ENCODE data around the gene CREB1. TPM values are rescaled to one million over a fixed set of nuclear protein-coding genes. Genes with fewer than 3 reads are reported as not detected.
A peak's percentile ranks its signal among the peaks of the same experiment; 100 is the strongest.
"Not testable (repeated sequence)": the region's sequence is repeated elsewhere in the genome, so short reads cannot be mapped to it uniquely, and the experiment has no call there.

Gene CREB1
- total RNA-seq, 1 donor from 2014 or later: 65.4 TPM

GRCh38 chr2:207617011-207617671 lies 87.4 kb downstream of the CREB1 start:
- no peak for DNase-seq (ENCODE audit: low spot score)

DNA sequence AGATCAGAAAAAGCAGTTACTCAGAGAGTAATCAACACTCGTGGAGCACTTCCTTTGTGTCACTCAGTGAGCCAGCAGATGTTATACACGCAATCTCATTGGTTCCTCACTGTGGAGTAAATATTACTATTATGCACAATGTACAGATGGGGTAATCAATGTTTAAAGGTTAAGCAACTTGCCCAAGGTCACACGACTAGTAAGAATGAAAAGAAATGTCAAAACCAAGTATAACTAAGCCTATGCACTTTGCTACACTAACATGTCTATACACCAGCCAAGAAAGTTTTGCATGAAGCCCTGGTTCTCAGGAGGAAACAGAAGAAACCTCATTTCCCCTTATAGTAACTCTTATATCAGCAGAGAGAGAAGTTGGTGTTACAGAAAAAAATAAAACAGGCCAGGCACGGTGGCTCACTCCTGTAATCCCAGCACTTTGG lies 90.0 kb downstream of the CREB1 start:
- no peak for DNase-seq (ENCODE audit: low spot score)

- no peak for DNase-seq (ENCODE audit: low spot score)
Observed at GRCh38 chr2:207621501-207622039, 91.8 kb downstream of the CREB1 start.

DNA sequence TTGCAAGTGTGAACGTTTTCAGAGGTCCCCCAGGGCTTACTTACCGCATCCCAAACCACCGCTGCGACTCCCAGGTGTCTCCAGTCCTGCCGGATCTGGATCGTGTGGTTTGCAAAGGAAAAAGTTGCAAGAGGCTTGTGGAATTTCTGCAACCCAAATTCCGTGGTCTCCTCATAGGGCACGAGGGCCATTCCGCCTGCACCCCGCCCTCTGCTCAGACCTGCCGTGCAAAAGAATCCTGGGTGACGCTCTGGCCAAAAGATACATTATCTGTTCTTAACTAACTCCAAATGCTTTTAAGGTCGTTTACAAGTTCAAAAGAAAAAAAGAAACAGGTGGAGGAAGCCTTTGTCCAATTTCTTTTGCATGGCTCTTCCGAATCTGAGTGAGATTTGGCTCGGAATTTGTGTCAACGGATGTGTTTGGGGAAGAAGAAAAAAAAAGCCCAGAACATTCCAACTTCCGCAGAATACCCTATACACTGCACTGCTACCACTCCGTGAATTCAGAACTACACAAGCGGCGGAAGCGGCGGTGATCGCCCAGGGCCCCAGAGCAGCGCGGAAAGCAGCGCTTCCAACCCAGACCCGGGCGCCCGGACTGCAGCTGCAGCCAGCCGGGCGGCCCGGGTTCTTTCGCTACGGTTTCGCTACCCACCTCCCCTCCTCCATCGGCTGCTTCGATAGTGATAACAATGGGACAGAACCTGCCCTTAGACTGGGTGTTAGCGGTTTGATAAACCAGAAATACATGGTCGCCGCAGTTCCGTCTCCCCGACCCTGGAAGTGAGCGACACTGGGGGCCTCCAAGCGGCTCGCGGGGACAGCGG lies 94.6 kb downstream of the CREB1 start:
- DNase-seq (ENCODE audit: low spot score): peak; percentile 71

GRCh38 chr2:207625014-207625907 lies 95.5 kb downstream of the CREB1 start, which contains the start of gene METTL21A:
METTL21A (minus strand) TSS chr2:207625394; CDS start chr2:207624375, 1,019 bp downstream.
- peak; percentile 91 for DNase-seq (ENCODE audit: low spot score)

DNA sequence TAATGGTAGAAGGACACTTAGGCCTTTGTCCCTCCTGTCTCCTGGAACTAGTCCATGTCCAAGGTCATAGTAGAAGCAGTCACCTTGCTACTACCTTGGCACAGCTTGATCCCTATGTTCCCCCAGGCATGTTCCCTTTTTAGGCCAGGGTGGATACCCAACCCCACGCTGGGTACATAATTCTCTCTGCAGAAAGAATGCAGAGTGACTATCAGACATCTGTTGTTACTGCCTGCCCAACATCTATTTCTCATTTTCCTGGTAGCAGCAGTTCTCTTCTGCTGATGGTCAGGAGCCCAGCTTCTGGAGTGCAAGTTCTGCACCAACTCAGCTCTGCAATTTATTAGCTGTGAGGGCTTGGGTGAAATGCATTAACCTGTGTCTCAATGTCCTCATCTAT lies 99.8 kb downstream of the CREB1 start:
- no peak for DNase-seq (ENCODE audit: low spot score)

DNA sequence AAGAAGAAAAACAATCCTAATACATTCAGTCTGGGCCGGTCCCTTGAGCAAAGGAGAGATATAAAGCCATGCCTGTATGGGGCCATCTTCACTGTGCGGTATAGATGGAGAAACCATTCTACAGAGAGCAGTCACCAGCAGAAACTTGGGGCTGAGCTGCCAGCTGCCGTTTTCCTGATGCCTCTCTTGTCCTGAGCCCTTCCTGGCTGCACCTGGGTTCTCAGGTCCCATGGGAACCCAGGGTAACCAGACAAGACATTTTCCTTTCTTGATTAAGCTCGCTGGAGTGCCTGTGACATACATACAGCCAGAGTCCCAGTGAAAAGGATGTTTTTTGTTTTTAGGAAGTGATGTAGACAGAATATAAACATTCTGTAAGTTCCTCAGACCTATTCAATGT lies 100.7 kb downstream of the CREB1 start:
- DNase-seq (ENCODE audit: low spot score): no peak

- no peak for DNase-seq (ENCODE audit: low spot score)
Observed at GRCh38 chr2:207632575-207633493, 103.1 kb downstream of the CREB1 start.

- no peak for DNase-seq (ENCODE audit: low spot score)
Observed at GRCh38 chr2:207633686-207634085, 103.9 kb downstream of the CREB1 start.

GRCh38 chr2:207635468-207636200 lies 105.9 kb downstream of the CREB1 start:
- DNase-seq (ENCODE audit: low spot score): no peak

DNA sequence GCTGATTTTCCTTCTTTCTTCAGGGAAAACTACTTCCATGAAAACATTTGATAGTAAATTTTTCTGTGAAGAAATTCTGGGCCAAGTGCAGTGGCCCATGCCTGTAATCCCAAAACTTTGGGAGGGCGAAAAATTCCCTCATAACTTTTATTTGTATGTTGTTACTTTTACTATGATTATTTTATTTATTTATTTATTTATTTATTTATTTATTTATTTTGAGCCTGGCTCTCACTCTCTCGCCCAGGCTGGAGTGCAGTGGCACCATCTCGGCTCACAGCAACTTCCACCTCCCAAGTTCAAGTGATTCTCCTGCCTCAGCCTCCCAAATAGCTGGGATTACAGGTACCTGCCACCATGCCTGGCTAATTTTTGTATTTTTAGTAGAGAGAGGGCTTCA lies 109.5 kb downstream of the CREB1 start:
- not testable (repeated sequence) for DNase-seq (ENCODE audit: low spot score)

GRCh38 chr2:207640160-207640559 lies 110.4 kb downstream of the CREB1 start:
- no peak for DNase-seq (ENCODE audit: low spot score)

GRCh38 chr2:207640661-207641060 lies 110.9 kb downstream of the CREB1 start:
- DNase-seq (ENCODE audit: low spot score): no peak

- DNase-seq (ENCODE audit: low spot score): no peak
Observed at GRCh38 chr2:207643892-207644291, 114.1 kb downstream of the CREB1 start.

GRCh38 chr2:207646582-207646981 lies 116.8 kb downstream of the CREB1 start:
- DNase-seq (ENCODE audit: low spot score): not testable (repeated sequence)

Other genes starting within 250 kb of the CREB1 start
- 12.4 TPM for gene METTL21A, start 95.4 kb downstream of the CREB1 start, total RNA-seq
- 9.7 TPM for gene CCNYL1, start 181.7 kb downstream of the CREB1 start, total RNA-seq
- 31.0 TPM for gene FZD5, start 239.9 kb downstream of the CREB1 start, total RNA-seq